Measurements from ENCODE around the gene GSTM2. TPM values are rescaled to one million over a fixed set of nuclear protein-coding genes. Genes with fewer than 3 reads are reported as not detected.

GSTM2 gene
- total RNA-seq, 1 experiment from 2014 or later: 14.9 TPM

DNA sequence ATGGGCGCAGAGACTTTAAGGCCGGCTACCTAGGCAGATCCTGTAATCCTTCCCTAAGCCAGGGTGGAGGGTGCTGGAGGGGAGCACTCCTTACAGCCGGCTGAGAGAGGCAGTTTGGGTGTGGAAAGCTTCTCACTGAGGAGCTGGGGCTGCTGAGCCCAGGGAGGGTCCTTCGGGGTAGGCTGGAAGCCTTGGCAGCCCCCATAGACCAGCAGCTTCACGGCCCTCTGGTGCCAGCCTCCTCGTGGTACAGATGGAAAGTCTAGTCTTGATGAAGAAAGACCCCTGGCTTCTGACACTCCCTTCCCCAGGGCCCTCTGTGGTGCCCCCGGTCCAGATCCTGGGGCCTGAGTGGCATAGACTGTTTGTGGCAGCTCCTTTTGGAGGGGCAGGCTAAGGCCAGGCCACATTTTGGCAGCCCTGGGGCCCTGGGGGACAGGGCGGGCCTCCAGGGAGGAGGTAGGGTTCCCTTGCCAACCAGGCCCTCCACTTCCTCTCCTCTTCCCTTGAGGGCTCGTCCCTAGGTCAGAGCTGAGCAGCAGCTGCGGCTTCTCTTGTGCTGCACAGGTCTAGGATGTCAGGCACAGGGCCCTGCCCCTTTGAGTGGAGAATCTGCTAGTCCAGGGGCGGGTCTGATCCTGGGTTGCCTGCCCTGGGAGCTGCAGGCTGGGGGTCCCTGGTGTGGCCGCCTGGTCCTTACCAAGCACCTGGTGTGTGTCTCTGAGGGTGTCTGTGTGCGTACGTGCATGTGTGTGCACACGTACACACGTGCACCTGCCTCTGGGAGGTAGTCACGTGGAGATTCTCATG is 43.5 kb upstream of the GSTM2 start:
- H4K5ac ChIP-seq (ENCODE audit: insufficient read length, low read depth, low read length): no peak overlapping the region
- no peak overlapping the region for H2BK5ac ChIP-seq (ENCODE audit: insufficient read length, low read length)
- Mint-ChIP-seq H3K36me3 (ENCODE audit: insufficient read depth in 1 of 3, low read depth in 3 of 3) (peaks cover 14 to 32% (median 29%) of the 10 kb centered on the region in 3 experiments; a peak in 6 of 7 replicates), H3K9me3 (no peaks in the 10 kb centered on the region), H3K27me3 (ENCODE audit: low read depth) (no peaks in the 10 kb centered on the region; the same call in 1 of the 2 replicates), H3K4me3 (no peak overlapping the region), H3K4me1 (peaks cover 15 to 32% of the 10 kb centered on the region in 2 experiments), H3K27ac (no peak overlapping the region; a peak in 1 of 7 replicates)
- peaks cover 12% of the 10 kb centered on the region for H3K23me2 ChIP-seq (ENCODE audit: insufficient read length, low read depth, low read length, poor library complexity, severe bottlenecking)
- H3K79me1 ChIP-seq (ENCODE audit: insufficient read depth, low read depth, low read length, poor library complexity, severe bottlenecking): no peaks in the 10 kb centered on the region
- H3K27ac ChIP-seq (ENCODE audit: insufficient read length, low read depth, low read length): no peak overlapping the region
- H3T11ph ChIP-seq (ENCODE audit: low read length): no peak overlapping the region
- no peak overlapping the region for H3K4me2 ChIP-seq (ENCODE audit: insufficient read depth, insufficient read length, low read length)
- no peaks in the 10 kb centered on the region for H3K27me3 ChIP-seq (ENCODE audit: insufficient read depth, low read length)
- peak; percentile 29 for DNase-seq
- H2BK20ac ChIP-seq (ENCODE audit: low read depth, low read length, poor library complexity, severe bottlenecking): no peak overlapping the region
- H3K4me1 ChIP-seq (ENCODE audit: insufficient read depth, low read length): no peaks in the 10 kb centered on the region
- no peak overlapping the region for H2BK15ac ChIP-seq (ENCODE audit: low read depth, low read length)
- no peak overlapping the region for H2AK5ac ChIP-seq (ENCODE audit: insufficient read length, low read length)
- no peak overlapping the region for H4K8ac ChIP-seq (replicated peaks; ENCODE audit: insufficient read length, low read depth, low read length)
- peaks cover 6% of the 10 kb centered on the region; the same call in 1 of the 2 replicates for H3K79me2 ChIP-seq (ENCODE audit: insufficient read depth, low read length)
- H3K56ac ChIP-seq (ENCODE audit: insufficient read length, low read depth, low read length): no peak overlapping the region
- no peak overlapping the region for H2AFZ ChIP-seq (ENCODE audit: low read length)
- no peak overlapping the region for H3K14ac ChIP-seq (ENCODE audit: insufficient read depth, low read length)
- no peak overlapping the region for H2BK12ac ChIP-seq (ENCODE audit: insufficient read length, low read depth, low read length)
- H2BK120ac ChIP-seq (ENCODE audit: low read depth, low read length, poor library complexity, severe bottlenecking): no peak overlapping the region
- H3K23ac ChIP-seq (ENCODE audit: insufficient read length, low read depth, low read length): no peak overlapping the region
- no peak overlapping the region for H3K4ac ChIP-seq (ENCODE audit: low read depth, low read length)
- TF ChIP-seq, protein P1, sequence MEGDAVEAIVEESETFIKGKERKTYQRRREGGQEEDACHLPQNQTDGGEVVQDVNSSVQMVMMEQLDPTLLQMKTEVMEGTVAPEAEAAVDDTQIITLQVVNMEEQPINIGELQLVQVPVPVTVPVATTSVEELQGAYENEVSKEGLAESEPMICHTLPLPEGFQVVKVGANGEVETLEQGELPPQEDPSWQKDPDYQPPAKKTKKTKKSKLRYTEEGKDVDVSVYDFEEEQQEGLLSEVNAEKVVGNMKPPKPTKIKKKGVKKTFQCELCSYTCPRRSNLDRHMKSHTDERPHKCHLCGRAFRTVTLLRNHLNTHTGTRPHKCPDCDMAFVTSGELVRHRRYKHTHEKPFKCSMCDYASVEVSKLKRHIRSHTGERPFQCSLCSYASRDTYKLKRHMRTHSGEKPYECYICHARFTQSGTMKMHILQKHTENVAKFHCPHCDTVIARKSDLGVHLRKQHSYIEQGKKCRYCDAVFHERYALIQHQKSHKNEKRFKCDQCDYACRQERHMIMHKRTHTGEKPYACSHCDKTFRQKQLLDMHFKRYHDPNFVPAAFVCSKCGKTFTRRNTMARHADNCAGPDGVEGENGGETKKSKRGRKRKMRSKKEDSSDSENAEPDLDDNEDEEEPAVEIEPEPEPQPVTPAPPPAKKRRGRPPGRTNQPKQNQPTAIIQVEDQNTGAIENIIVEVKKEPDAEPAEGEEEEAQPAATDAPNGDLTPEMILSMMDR (conservative IDR thresholded peaks at IDR 0.05): no peak
- H3K9ac ChIP-seq (ENCODE audit: extremely low read depth, insufficient read length, low read length): no peak overlapping the region
- no peak overlapping the region for H4K91ac ChIP-seq (ENCODE audit: insufficient read length, low read depth, low read length)
- no CpG with 5 or more reads among the region's 17 CpGs for WGBS (ENCODE audit: extremely low coverage, insufficient read length, low lambda C conversion rate)
- peaks cover 2% of the 10 kb centered on the region for H4K20me1 ChIP-seq (ENCODE audit: control insufficient read depth, insufficient read depth, insufficient read length)
- H3K9me3 ChIP-seq (ENCODE audit: control insufficient read depth, low read depth, low read length): no peaks in the 10 kb centered on the region
- no peak overlapping the region for H3K18ac ChIP-seq (ENCODE audit: insufficient read length, low read depth, low read length)
